ENCODE data around the gene LRMDA. TPM values are rescaled to one million over a fixed set of nuclear protein-coding genes. Genes with fewer than 3 reads are reported as not detected.
"Not testable (repeated sequence)": the region's sequence is repeated elsewhere in the genome, so short reads cannot be mapped to it uniquely, and the experiment has no call there.

LRMDA gene
- total and polyA plus RNA-seq, 4 experiments from 2014 or later: not detected

DNA sequence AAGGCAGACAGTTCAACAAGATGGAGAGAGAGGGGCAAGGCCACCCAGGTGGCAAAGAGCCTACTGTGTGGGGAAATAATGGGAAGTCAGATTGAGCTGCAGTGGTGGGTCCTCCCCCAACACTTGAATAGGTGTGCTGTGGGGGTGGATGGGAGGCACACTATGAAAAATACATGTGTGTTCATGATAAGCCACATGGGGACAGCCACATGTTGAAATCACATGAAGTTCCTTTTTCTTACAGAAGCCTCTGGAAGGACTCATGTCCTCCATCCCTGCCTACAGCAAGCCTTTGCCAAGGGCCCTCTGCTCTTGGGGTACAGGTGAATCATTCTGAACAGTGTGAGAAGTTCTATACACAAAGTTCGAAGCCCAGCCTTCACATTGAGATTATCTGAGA, 310.9 kb downstream of the LRMDA start:
- Histone ChIP-seq H3K27ac (ENCODE audit: low read depth, low read length) (no peak overlapping the region), H3K4me3 (ENCODE audit: low read length in 2 of 2) (no peak overlapping the region), H3K9me3 (ENCODE audit: control insufficient read depth in 1 of 2, low read length in 2 of 2) (no peaks in the 10 kb centered on the region), H3K4me1 (ENCODE audit: insufficient read depth, low read length) (no peaks in the 10 kb centered on the region), H3K36me3 (ENCODE audit: insufficient read depth, low read length) (no peaks in the 10 kb centered on the region), H3K27me3 (ENCODE audit: insufficient read depth, low read length) (no peaks in the 10 kb centered on the region)
- no peaks in the 10 kb centered on the region for H3K9me3 Mint-ChIP-seq
- peaks cover 3 to 5% of the 10 kb centered on the region in 2 donors for H3K27me3 Mint-ChIP-seq
- H3K36me3 Mint-ChIP-seq: no peaks in the 10 kb centered on the region
- DNase-seq: no peak
- intact Hi-C loops (cut with micrococcal nuclease): no loop called here
- ChIA-PET CTCF (ENCODE audit: partially characterized antibody) (no interaction called here), POLR2A (ENCODE audit: partially characterized antibody) (no interaction called here)
- no peak overlapping the region for H3K27ac Mint-ChIP-seq
- H3K4me3 Mint-ChIP-seq: no peak overlapping the region
- H3K4me1 Mint-ChIP-seq: no peaks in the 10 kb centered on the region

- no peak for DNase-seq
- Mint-ChIP-seq H3K27ac (no peak overlapping the region), H3K4me3 (no peak overlapping the region), H3K36me3 (no peaks in the 10 kb centered on the region), H3K4me1 (no peaks in the 10 kb centered on the region), H3K27me3 (peaks cover 2 to 3% of the 10 kb centered on the region in 2 donors), H3K9me3 (no peaks in the 10 kb centered on the region)
- Histone ChIP-seq H3K4me1 (ENCODE audit: insufficient read depth, low read length) (no peaks in the 10 kb centered on the region), H3K36me3 (ENCODE audit: insufficient read depth, low read length) (no peaks in the 10 kb centered on the region), H3K27me3 (ENCODE audit: insufficient read depth, low read length) (no peaks in the 10 kb centered on the region), H3K4me3 (ENCODE audit: low read length in 2 of 2) (no peak overlapping the region), H3K27ac (ENCODE audit: low read depth, low read length) (no peak overlapping the region), H3K9me3 (ENCODE audit: control insufficient read depth in 1 of 2, low read length in 2 of 2) (no peaks in the 10 kb centered on the region)
- POLR2A ChIA-PET (ENCODE audit: partially characterized antibody): no interaction called here
- CTCF ChIA-PET (ENCODE audit: partially characterized antibody): no interaction called here
- intact Hi-C loops (cut with micrococcal nuclease): no loop called here
These were observed 311.9 kb downstream of the LRMDA start for GRCh38 chr10:75743291-75743778.

DNA sequence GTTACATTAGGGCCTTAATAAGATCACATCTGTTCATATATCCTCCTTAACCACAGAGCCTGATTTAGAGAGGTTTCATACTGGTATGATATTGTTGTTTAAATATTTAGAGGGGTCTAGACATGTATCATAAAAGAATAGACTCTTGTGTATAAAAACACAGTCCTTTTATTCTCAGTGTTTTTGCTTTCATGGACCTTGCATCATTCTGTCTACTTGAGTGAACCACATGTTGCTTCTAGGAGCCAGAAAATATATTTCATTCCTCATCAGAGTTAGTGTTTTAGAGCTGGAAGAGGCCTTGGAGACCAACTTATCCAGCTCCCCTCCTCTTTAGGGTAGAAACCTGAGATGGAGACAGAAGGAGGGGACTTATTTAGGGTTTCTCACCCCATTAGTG, 312.8 kb downstream of the LRMDA start:
- intact Hi-C loops (cut with micrococcal nuclease): no loop called here
- Histone ChIP-seq H3K4me1 (ENCODE audit: insufficient read depth, low read length) (no peaks in the 10 kb centered on the region), H3K27ac (ENCODE audit: low read depth, low read length) (no peak overlapping the region), H3K9me3 (ENCODE audit: control insufficient read depth in 1 of 2, low read length in 2 of 2) (no peaks in the 10 kb centered on the region), H3K27me3 (ENCODE audit: insufficient read depth, low read length) (no peaks in the 10 kb centered on the region), H3K4me3 (ENCODE audit: low read length in 2 of 2) (no peak overlapping the region), H3K36me3 (ENCODE audit: insufficient read depth, low read length) (no peaks in the 10 kb centered on the region)
- no peaks in the 10 kb centered on the region for H3K4me1 Mint-ChIP-seq
- peaks cover 2 to 3% of the 10 kb centered on the region in 2 donors for H3K27me3 Mint-ChIP-seq
- no peaks in the 10 kb centered on the region for H3K36me3 Mint-ChIP-seq
- H3K27ac Mint-ChIP-seq: no peak overlapping the region
- ChIA-PET CTCF (ENCODE audit: partially characterized antibody) (no interaction called here), POLR2A (ENCODE audit: partially characterized antibody) (no interaction called here)
- no peak overlapping the region for H3K4me3 Mint-ChIP-seq
- no peaks in the 10 kb centered on the region for H3K9me3 Mint-ChIP-seq
- no peak for DNase-seq

DNA sequence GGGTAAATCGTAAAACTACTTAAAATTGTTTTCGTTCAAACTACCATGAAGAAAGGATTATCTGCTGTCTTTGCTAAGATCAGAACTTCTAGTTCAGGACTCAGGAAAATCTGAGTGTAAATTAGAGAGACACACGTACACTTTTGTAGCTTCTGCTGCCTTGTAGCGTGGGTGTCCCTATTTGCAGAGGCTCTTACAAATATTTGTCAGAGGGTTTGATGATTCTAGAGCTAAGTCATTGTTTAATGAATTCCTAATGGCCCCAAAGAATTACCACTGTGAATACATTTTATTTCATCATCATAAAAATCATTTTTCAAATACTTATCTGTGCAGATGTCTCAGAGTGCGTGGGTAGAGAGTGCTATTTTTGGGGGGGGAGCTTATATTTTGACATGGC, 314.9 kb downstream of the LRMDA start:
- intact Hi-C loops (cut with micrococcal nuclease): no loop called here
- Histone ChIP-seq H3K36me3 (ENCODE audit: insufficient read depth, low read length) (no peaks in the 10 kb centered on the region), H3K4me3 (ENCODE audit: low read length in 2 of 2) (no peak overlapping the region), H3K27me3 (ENCODE audit: insufficient read depth, low read length) (no peaks in the 10 kb centered on the region), H3K27ac (ENCODE audit: low read depth, low read length) (no peak overlapping the region), H3K4me1 (ENCODE audit: insufficient read depth, low read length) (no peaks in the 10 kb centered on the region), H3K9me3 (ENCODE audit: control insufficient read depth in 1 of 2, low read length in 2 of 2) (no peaks in the 10 kb centered on the region)
- Mint-ChIP-seq H3K27me3 (peaks cover 0 to 3% of the 10 kb centered on the region in 2 donors), H3K4me1 (no peaks in the 10 kb centered on the region), H3K9me3 (peaks cover 0 to 2% (median 0%) of the 10 kb centered on the region in 8 donors), H3K4me3 (no peak overlapping the region), H3K36me3 (no peaks in the 10 kb centered on the region), H3K27ac (no peak overlapping the region)
- no peak for DNase-seq
- POLR2A ChIA-PET (ENCODE audit: partially characterized antibody): no interaction called here
- CTCF ChIA-PET (ENCODE audit: partially characterized antibody): no interaction called here

- H3K27ac Mint-ChIP-seq; H3K9me3 Mint-ChIP-seq; intact Hi-C loops (cut with micrococcal nuclease): not testable (repeated sequence)
These were observed 318.9 kb downstream of the LRMDA start for GRCh38 chr10:75750093-75750875.

GRCh38 chr10:75751232-75751631, 319.8 kb downstream of the LRMDA start:
- H3K4me1 Mint-ChIP-seq: no peaks in the 10 kb centered on the region
- intact Hi-C loops (cut with micrococcal nuclease): no loop called here
- H3K27ac Mint-ChIP-seq: no peak overlapping the region
- peaks cover 0 to 5% of the 10 kb centered on the region in 2 donors for H3K27me3 Mint-ChIP-seq
- H3K36me3 ChIP-seq (ENCODE audit: insufficient read depth, low read length): no peaks in the 10 kb centered on the region
- ChIA-PET CTCF (ENCODE audit: partially characterized antibody) (no interaction called here), POLR2A (ENCODE audit: partially characterized antibody) (no interaction called here)
- H3K4me1 ChIP-seq (ENCODE audit: insufficient read depth, low read length): no peaks in the 10 kb centered on the region
- no peak overlapping the region for H3K4me3 Mint-ChIP-seq
- DNase-seq: no peak
- no peaks in the 10 kb centered on the region for H3K27me3 ChIP-seq (ENCODE audit: insufficient read depth, low read length)
- H3K36me3 Mint-ChIP-seq: no peaks in the 10 kb centered on the region
- no peaks in the 10 kb centered on the region for H3K9me3 ChIP-seq (ENCODE audit: control insufficient read depth in 1 of 2, low read length in 2 of 2)
- no peak overlapping the region for H3K4me3 ChIP-seq (ENCODE audit: low read length in 2 of 2)
- H3K9me3 Mint-ChIP-seq: peaks cover 0 to 3% (median 0%) of the 10 kb centered on the region in 8 donors
- no peak overlapping the region for H3K27ac ChIP-seq (ENCODE audit: low read depth, low read length)

More at GRCh38 chr10:75750093-75750875, 318.9 kb downstream of the LRMDA start:
- H3K9me3 ChIP-seq (ENCODE audit: control insufficient read depth in 1 of 2, low read length in 2 of 2); H3K4me3 ChIP-seq (ENCODE audit: low read length in 2 of 2); POLR2A ChIA-PET (ENCODE audit: partially characterized antibody); DNase-seq; H3K27me3 Mint-ChIP-seq; H3K4me1 ChIP-seq (ENCODE audit: insufficient read depth, low read length); H3K27me3 ChIP-seq (ENCODE audit: insufficient read depth, low read length); H3K36me3 Mint-ChIP-seq; H3K36me3 ChIP-seq (ENCODE audit: insufficient read depth, low read length); H3K4me1 Mint-ChIP-seq; CTCF ChIA-PET (ENCODE audit: partially characterized antibody); H3K27ac ChIP-seq (ENCODE audit: low read depth, low read length); H3K4me3 Mint-ChIP-seq: not testable (repeated sequence)

DNA sequence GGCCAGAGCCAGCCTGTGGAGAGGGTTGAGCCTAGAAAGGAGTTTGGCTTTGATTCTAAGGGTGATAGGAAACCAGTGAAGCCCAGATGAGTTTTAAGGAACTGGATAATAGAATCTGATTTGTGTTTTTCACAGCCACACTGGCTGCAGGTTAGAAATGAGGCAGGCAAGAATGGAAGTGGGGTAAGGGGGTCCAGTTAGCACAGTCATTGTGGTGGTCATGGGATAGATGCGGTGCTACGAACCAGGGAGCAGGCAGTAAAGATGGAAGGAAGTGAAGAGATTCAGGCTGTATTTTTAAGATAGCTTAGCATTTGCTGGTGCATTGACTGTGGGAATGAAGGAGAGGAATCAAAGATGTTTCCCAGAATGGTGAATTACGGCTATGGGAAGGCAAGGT, 322.2 kb downstream of the LRMDA start:
- H3K27me3 Mint-ChIP-seq: peaks cover 3 to 5% of the 10 kb centered on the region in 2 donors
- intact Hi-C loops (cut with micrococcal nuclease): no loop called here
- Histone ChIP-seq H3K27me3 (ENCODE audit: insufficient read depth, low read length) (no peaks in the 10 kb centered on the region), H3K9me3 (ENCODE audit: control insufficient read depth in 1 of 2, low read length in 2 of 2) (no peaks in the 10 kb centered on the region), H3K27ac (ENCODE audit: low read depth, low read length) (no peak overlapping the region), H3K4me3 (ENCODE audit: low read length in 2 of 2) (no peak overlapping the region), H3K4me1 (ENCODE audit: insufficient read depth, low read length) (no peaks in the 10 kb centered on the region), H3K36me3 (ENCODE audit: insufficient read depth, low read length) (no peaks in the 10 kb centered on the region)
- no peak for DNase-seq
- H3K9me3 Mint-ChIP-seq: peaks cover 0 to 3% (median 0%) of the 10 kb centered on the region in 8 donors
- no peaks in the 10 kb centered on the region for H3K4me1 Mint-ChIP-seq
- no peak overlapping the region for H3K27ac Mint-ChIP-seq
- H3K36me3 Mint-ChIP-seq: no peaks in the 10 kb centered on the region
- ChIA-PET POLR2A (ENCODE audit: partially characterized antibody) (no interaction called here), CTCF (ENCODE audit: partially characterized antibody) (no interaction called here)
- H3K4me3 Mint-ChIP-seq: no peak overlapping the region
